Activated CD8-positive, alpha-beta T cell treated with anti-CD3 and anti-CD28 coated beads, Interleukin-2, amount 10 ng/mL, durations not matched to agents 7 days and 5 days (primary cell): ENCODE measurements around the gene NYAP1. TPM values are rescaled to one million over a fixed set of nuclear protein-coding genes. Genes with fewer than 3 reads are reported as not detected.
A peak's percentile ranks its signal among the peaks of the same experiment; 100 is the strongest.
"Not testable (repeated sequence)": the region's sequence is repeated elsewhere in the genome, so short reads cannot be mapped to it uniquely, and the experiment has no call there.

Source experiments
- ATAC-seq: fragments of 150-1000 bp; cut with Tn5 transposase; one replicate; pipeline ENCODE4 v1.10.0; 2021; ENCODE audit warnings: moderate library complexity
- CTCF ChIA-PET: fragments of 350-600 bp; sonication (Branson Sonifier 250); formaldehyde crosslinking; loops from one replicate; lab custom pipeline; 2021; ENCODE audit warnings: antibody characterized with exemption; lab: Charles Lee
- POLR2A ChIA-PET: fragments of 350-600 bp; sonication (Branson Sonifier 250); formaldehyde crosslinking; loops from one replicate; lab custom pipeline; 2021; ENCODE audit warnings: antibody characterized with exemption; lab: Charles Lee
- DNase-seq: peaks from one replicate; pipeline ENCODE4 v3.0.0-alpha.2; 2020
- H3K27ac Mint-ChIP-seq: one replicate; pipeline ENCODE4 v1.8.0; 2021; ENCODE audit warnings: mild to moderate bottlenecking, mixed read lengths
- H3K27me3 Mint-ChIP-seq: one replicate; pipeline ENCODE4 v1.8.0; 2021; ENCODE audit warnings: low read depth, mixed read lengths
- H3K36me3 Mint-ChIP-seq: one replicate; pipeline ENCODE4 v1.8.0; 2021; ENCODE audit warnings: low read depth, mixed read lengths
- H3K4me1 Mint-ChIP-seq: one replicate; pipeline ENCODE4 v1.8.0; 2021; ENCODE audit warnings: low read depth, mixed read lengths
- H3K4me3 Mint-ChIP-seq: one replicate; pipeline ENCODE4 v1.8.0; 2021; ENCODE audit warnings: mild to moderate bottlenecking, mixed read lengths
- H3K9me3 Mint-ChIP-seq: one replicate; pipeline ENCODE4 v1.8.0; 2022; ENCODE audit warnings: mixed read lengths; ENCODE audit not compliant: insufficient read depth
- total RNA-seq, 2 experiments: library from RNA; stranded (reverse); gene quantifications; one replicate each; pipeline ENCODE4 v1.2.3, GENCODE V29; 2021

NYAP1 gene
- total RNA-seq, 2 experiments from 2014 or later: 0.23 TPM; not detected in 1

- ATAC-seq: peak; percentile 84
- peaks cover 14% of the 10 kb centered on the region for H3K4me1 Mint-ChIP-seq
- peak overlapping the region; percentile 43 for H3K27ac Mint-ChIP-seq
- ChIA-PET CTCF (interaction anchor here (0.8 to 3.6 kb wide), 7 partner anchors 11 to 212 kb away, joined by 3 to 19 read pairs (median 4); partner anchors contain the start of gene POP7), POLR2A (interaction anchor here (0.6 kb wide), 1 partner anchor 67 kb away, joined by 4 read pairs; no protein-coding TSS in a partner anchor)
- no peaks in the 10 kb centered on the region for H3K9me3 Mint-ChIP-seq
- H3K36me3 Mint-ChIP-seq: no peaks in the 10 kb centered on the region
- H3K4me3 Mint-ChIP-seq: peak overlapping the region; percentile 48
- H3K27me3 Mint-ChIP-seq: peaks cover 9% of the 10 kb centered on the region
- DNase-seq: peak; percentile 73
Observed at GRCh38 chr7:100493476-100494264, 9.9 kb downstream of the NYAP1 start.

DNA sequence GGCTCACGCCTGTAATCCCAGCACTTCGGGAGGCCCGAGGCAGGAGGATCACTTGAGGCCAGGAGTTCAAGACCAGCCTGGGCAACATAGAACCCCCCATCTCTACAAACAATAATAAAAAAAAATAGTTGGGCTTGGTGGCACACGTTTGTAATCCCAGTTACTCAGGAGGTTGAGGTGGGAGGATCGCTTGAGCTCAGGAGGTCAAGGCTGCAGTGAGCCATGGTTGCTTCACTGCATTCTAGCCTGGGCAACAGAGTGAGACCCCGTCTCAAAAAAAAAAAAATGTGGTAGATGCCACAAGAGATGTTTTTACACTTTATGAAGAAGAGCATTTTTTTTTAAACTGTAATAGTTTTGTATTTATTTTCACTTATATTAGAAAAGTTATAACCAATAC, 12.8 kb downstream of the NYAP1 start:
- DNase-seq: no peak
- POLR2A ChIA-PET: interaction anchor here (0.6 kb wide), 1 partner anchor 90 kb away, joined by 3 read pairs; the partner anchor contains the start of gene FBXO24
- H3K36me3 Mint-ChIP-seq: no peaks in the 10 kb centered on the region
- CTCF ChIA-PET: interaction anchor here (0.9 to 1.5 kb wide), 3 partner anchors 14 to 230 kb away, joined by 3 to 9 read pairs (median 4); no protein-coding TSS in a partner anchor
- H3K9me3 Mint-ChIP-seq: no peaks in the 10 kb centered on the region
- no peak for ATAC-seq
- H3K27me3 Mint-ChIP-seq: peaks cover 9% of the 10 kb centered on the region
- no peak overlapping the region for H3K4me3 Mint-ChIP-seq
- peaks cover 14% of the 10 kb centered on the region for H3K4me1 Mint-ChIP-seq
- H3K27ac Mint-ChIP-seq: no peak overlapping the region

DNA sequence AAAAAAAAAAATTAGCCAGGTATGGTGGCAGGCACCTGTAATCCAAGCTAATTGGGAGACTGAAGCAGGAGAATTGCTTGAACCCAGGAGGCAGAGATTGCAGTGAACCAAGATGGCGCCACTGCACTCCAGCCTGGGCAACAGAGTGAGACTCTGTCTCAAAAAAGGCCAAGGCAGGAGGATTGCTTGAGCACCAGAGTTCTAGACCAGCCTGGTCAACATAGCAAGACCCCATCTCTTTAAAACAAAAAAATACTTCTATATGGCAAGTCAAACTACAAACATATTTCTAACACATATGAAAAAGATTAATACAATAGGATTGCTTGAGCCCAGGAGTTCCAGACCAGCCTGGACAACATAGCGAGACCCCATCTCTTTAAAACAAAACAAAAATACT, 17.0 kb downstream of the NYAP1 start:
- H3K4me3 Mint-ChIP-seq, POLR2A ChIA-PET, CTCF ChIA-PET, ATAC-seq, H3K36me3 Mint-ChIP-seq, H3K27ac Mint-ChIP-seq, DNase-seq, H3K27me3 Mint-ChIP-seq, H3K4me1 Mint-ChIP-seq, H3K9me3 Mint-ChIP-seq: not testable (repeated sequence)

DNA sequence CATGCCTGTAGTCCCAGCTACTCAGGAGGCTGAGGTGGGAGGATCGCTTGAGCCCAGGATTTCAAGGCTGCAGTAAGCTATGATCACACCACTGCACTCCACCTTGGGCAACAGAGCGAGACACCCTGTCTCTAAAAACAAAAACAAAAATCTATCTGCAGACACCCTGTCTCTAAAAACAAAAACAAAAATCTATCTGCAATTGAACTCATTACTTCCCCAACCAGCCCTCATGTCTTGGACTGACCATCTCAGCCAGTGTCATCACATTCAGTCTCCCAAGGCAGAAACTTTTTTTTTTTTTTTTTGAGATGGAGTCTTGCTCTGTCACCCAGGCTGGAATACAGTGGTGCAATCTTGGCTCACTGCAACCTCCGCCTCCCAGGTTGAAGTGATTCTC, 20.3 kb downstream of the NYAP1 start:
- H3K4me1 Mint-ChIP-seq, H3K27me3 Mint-ChIP-seq, H3K4me3 Mint-ChIP-seq, H3K36me3 Mint-ChIP-seq, POLR2A ChIA-PET, H3K27ac Mint-ChIP-seq, H3K9me3 Mint-ChIP-seq, DNase-seq, ATAC-seq: not testable (repeated sequence)
- CTCF ChIA-PET: interaction anchor here (0.9 kb wide), 1 partner anchor 52 kb away, joined by 3 read pairs; no protein-coding TSS in a partner anchor

DNA sequence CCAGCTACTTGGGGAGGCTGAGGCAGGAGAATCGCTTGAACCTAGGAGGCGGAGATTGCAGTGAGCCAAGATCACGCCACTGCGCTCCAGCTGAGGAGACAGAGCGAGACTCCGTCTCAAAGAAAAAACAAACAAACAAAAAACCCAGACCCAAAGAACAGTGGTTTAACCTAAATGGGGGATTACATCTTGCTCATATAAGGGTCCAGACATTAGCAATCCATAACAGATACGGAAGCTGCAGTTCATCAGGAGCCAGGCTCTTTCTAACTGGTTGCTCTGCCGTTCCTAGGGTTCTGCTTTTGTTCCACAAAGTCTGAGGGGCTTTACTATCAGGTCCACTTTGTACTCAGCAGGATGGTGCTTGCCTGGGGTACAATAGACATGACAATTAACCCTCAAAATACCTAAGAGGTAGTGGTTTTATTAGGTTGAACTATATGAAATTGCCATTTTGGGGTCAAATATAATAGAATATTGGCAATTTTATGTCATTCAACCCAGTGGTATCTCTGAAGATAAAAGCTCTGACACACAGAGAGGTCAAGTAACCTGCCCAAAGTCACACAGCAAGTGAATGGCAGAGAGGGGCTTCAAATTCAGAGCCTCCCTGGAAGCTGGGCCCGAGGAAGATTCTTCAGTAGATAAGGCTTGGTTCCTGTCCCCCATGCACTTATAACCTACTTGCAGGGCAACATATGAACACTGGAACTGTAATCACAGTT, 21.3 kb downstream of the NYAP1 start:
- H3K27ac Mint-ChIP-seq: no peak overlapping the region
- H3K27me3 Mint-ChIP-seq: peaks cover 9% of the 10 kb centered on the region
- DNase-seq (no peak), ATAC-seq (no peak)
- H3K4me3 Mint-ChIP-seq: no peak overlapping the region
- no peaks in the 10 kb centered on the region for H3K9me3 Mint-ChIP-seq
- ChIA-PET POLR2A (no interaction called here), CTCF (interaction anchor here (0.9 to 2.4 kb wide), 3 partner anchors 22 to 55 kb away, joined by 3 to 9 read pairs (median 6); no protein-coding TSS in a partner anchor)
- no peaks in the 10 kb centered on the region for H3K4me1 Mint-ChIP-seq
- H3K36me3 Mint-ChIP-seq: no peaks in the 10 kb centered on the region

DNA sequence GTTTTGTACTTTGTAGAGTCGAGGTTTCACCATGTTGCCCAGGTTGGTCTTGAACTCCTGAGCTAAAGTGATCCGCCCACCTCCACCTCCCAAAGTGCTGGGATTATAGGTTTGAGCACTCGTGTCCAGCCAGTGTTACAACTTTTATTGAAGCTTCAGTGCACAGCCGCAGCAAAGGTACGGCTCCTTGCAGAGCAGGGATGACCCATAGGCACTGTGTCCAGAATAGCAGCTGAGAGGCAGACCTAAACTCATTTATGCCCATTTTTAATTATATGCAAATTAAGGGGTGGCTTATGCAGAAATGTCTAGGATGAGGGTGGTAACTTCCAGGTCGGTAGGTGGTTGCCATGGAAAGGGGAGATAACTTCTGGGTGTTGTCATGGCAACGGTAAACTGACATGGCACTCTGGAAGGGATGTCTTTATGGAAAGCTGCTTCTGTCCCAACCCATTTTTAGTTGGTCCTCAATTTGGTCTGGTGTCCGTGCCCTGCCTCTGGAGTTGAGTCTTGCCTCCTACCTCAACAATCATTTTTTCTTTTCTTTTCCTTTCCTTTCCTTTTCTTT, 22.7 kb downstream of the NYAP1 start:
- CTCF ChIA-PET: interaction anchor here (0.8 to 2.4 kb wide), 4 partner anchors 13 to 185 kb away, joined by 3 to 9 read pairs (median 4); no protein-coding TSS in a partner anchor
- no peaks in the 10 kb centered on the region for H3K4me1 Mint-ChIP-seq
- POLR2A ChIA-PET: no interaction called here

DNA sequence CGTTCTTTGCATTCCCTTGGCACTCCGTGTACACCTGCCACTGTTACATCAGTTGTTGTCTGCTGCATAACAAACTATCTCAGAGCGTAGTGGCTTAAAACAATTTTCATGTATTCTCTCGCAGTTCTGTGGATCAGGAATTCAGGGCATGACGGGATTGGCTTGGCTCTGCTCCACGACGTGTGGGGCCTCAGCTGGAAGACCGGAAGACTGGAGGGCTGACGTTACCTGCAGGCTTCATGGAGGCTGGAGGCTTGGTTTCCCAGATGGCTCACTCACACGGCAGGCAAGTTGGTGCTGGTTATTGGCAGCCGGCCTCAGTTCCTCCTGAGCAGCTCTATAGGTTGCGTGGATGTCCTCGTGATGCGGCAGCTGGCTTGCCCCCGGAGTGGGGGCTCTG, 25.5 kb downstream of the NYAP1 start:
- ChIA-PET POLR2A (no interaction called here), CTCF (interaction anchor here (1.0 kb wide), 1 partner anchor 27 kb away, joined by 3 read pairs; no protein-coding TSS in a partner anchor)
- H3K4me3 Mint-ChIP-seq: no peak overlapping the region
- no peaks in the 10 kb centered on the region for H3K4me1 Mint-ChIP-seq
- H3K36me3 Mint-ChIP-seq: no peaks in the 10 kb centered on the region
- DNase-seq: no peak
- no peaks in the 10 kb centered on the region for H3K9me3 Mint-ChIP-seq
- no peak for ATAC-seq
- H3K27ac Mint-ChIP-seq: peak overlapping the region; percentile 20
- peaks cover 13% of the 10 kb centered on the region for H3K27me3 Mint-ChIP-seq

More for the DNA sequence above, 22.7 kb downstream of the NYAP1 start:
- Mint-ChIP-seq H3K9me3 (no peaks in the 10 kb centered on the region), H3K27ac (no peak overlapping the region), H3K36me3 (no peaks in the 10 kb centered on the region), H3K27me3 (peaks cover 13% of the 10 kb centered on the region), H3K4me3 (no peak overlapping the region)
- DNase-seq (no peak), ATAC-seq (no peak)

GRCh38 chr7:100510437-100511239, 26.9 kb downstream of the NYAP1 start:
- Mint-ChIP-seq H3K27ac (no peak overlapping the region), H3K4me3 (no peak overlapping the region), H3K4me1 (peaks cover 8% of the 10 kb centered on the region), H3K9me3 (no peaks in the 10 kb centered on the region), H3K27me3 (peaks cover 13% of the 10 kb centered on the region), H3K36me3 (no peaks in the 10 kb centered on the region)
- no peak for ATAC-seq
- CTCF ChIA-PET: interaction anchor here (1.5 kb wide), 1 partner anchor 17 kb away, joined by 3 read pairs; no protein-coding TSS in a partner anchor
- POLR2A ChIA-PET: no interaction called here
- DNase-seq: no peak

GRCh38 chr7:100513212-100513810, 29.6 kb downstream of the NYAP1 start:
- CTCF ChIA-PET: no interaction called here
- ATAC-seq (no peak), DNase-seq (no peak)
- Mint-ChIP-seq H3K27ac (no peak overlapping the region), H3K9me3 (no peaks in the 10 kb centered on the region), H3K4me3 (no peak overlapping the region), H3K27me3 (peaks cover 7% of the 10 kb centered on the region), H3K36me3 (no peaks in the 10 kb centered on the region), H3K4me1 (peaks cover 26% of the 10 kb centered on the region)
- POLR2A ChIA-PET: no interaction called here

GRCh38 chr7:100515072-100515532, 31.4 kb downstream of the NYAP1 start:
- no peak for ATAC-seq
- no peaks in the 10 kb centered on the region for H3K9me3 Mint-ChIP-seq
- peaks cover 4% of the 10 kb centered on the region for H3K27me3 Mint-ChIP-seq
- peak overlapping the region; percentile 31 for H3K4me3 Mint-ChIP-seq
- H3K27ac Mint-ChIP-seq: no peak overlapping the region
- no peak for DNase-seq
- H3K36me3 Mint-ChIP-seq: no peaks in the 10 kb centered on the region
- H3K4me1 Mint-ChIP-seq: peaks cover 26% of the 10 kb centered on the region
- CTCF ChIA-PET: interaction anchor here (1.6 to 4.2 kb wide), 2 partner anchors 37 to 44 kb away, joined by 3 to 21 read pairs; partner anchors contain the start of gene TSC22D4
- POLR2A ChIA-PET: interaction anchor here (1.2 kb wide), 1 partner anchor 37 kb away, joined by 3 read pairs; no protein-coding TSS in a partner anchor
